GM18861 (cell line): ENCODE data around the gene MCRIP2.
A peak's percentile ranks its signal among the peaks of the same experiment; 100 is the strongest.
"Not testable (repeated sequence)": the region's sequence is repeated elsewhere in the genome, so short reads cannot be mapped to it uniquely, and the experiment has no call there.

Source experiments
- ATAC-seq: cut with Tn5 transposase; IDR thresholded peaks from one replicate; pipeline ENCODE4 v1.9.1; 2021; ENCODE audit not compliant: unreplicated experiment

The MCRIP2 gene

GRCh38 chr16:641326-642188 is at the start of gene MCRIP2:
TSS of gene MCRIP2 (plus strand) at chr16:641828. CDS start at chr16:641992, 164 bp downstream.
- peak; percentile 52 for ATAC-seq

- no peak for ATAC-seq
Observed at GRCh38 chr16:591892-592517, 49.6 kb upstream of the MCRIP2 start.

DNA sequence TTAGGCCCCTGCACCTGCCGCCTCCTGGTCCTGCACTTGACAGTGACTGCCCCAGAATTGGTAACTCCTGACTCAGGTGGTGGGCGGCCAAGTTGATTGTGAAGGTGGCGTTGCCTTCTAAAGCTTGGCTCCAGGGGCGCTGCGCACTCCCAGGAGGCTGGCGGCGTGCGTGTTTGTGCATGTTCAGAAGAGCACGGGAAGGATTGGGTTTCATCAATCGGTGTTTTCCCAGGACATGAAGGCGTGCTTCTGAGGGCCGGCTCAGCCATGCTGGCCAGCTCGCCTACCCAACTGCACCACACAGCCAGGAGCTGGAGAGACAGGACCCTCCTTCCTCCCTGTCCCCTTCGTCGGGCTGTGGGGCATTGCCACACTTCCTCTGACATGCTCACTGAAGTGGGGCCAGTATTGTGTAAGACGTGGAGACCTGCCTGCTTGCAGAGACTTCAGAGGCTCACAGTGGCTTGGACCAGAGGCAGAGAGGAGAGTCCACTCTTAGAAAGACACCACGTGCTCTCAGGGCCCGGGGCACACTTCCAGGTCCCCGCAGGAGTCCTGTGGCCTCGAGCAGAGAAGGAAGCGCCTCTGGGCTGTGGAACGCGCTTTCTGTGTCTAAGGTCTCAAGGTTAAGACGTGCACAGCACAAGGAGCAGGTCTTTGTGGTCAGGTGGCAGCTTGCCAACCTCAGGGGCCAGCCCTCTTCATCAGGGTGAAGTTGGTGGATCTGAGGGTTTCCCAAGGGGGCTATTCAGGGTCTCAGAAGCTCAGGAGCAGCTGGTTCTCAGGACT is 48.9 kb upstream of the MCRIP2 start:
- ATAC-seq: no peak

DNA sequence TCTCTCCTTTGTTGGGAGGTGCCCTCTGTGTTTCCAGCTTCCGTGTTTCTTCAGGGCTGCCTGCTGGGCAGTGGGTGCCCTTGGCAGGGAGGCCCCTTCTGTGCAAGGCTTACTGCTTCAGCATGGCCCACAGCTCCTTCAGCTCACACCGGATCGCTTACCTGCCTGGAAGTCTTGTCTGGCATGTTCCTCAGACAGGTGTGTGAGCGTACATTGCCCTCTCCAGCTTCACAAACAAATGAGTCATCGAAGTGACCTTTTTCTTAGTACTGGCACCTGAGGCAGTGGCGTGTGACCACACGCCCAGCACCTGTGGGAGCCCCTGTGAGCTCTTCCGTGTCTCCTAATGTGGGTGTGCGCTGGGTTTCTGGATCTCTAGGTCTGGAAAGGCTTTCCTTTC is 48.2 kb upstream of the MCRIP2 start:
- ATAC-seq: no peak

GRCh38 chr16:593807-594206 is 47.8 kb upstream of the MCRIP2 start:
- ATAC-seq: no peak

- no peak for ATAC-seq
Observed at GRCh38 chr16:595094-595528, 46.5 kb upstream of the MCRIP2 start.

DNA sequence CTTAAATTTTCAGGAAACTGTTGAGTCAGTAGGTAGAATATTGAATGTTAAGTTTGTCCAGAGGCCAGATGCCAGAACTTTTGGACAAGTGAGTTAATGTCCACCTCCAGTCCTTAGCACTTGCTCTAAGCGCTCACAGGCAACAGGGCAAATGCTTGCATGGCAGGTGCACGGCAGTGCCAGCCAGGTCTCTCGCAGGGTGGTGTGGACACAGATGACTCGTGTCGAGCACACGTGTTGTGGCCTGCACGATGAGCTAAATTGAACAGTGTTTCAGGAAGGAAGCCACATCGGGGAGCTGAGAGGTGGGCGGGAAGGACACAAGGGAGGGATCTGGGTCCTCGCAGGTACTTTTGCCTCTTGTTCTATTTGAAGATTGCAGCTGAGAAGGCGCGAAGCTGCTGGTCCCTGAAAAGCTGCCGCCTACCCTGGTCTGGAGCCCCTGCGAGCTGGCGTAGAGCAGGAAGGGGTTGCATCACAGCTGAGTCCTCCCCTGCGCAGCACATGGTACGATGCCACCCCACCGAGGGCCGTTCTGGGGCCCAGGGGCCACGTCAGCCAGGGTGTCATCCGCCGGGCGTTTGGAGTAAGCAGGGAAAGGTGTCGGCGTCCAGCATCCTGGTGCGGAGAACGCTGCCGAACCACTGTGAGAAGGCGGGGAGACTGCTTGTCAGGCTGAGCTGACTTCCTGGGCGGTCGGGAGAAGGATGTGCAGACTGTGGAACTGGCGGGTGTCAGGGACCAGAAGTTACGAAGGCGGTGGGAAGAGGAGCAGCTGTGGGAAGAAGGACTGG is 45.5 kb upstream of the MCRIP2 start:
- no peak for ATAC-seq

GRCh38 chr16:596736-597060 is 44.9 kb upstream of the MCRIP2 start:
- ATAC-seq: no peak

- ATAC-seq: not testable (repeated sequence)
Observed at GRCh38 chr16:597655-598054, 44.0 kb upstream of the MCRIP2 start.

- ATAC-seq: no peak
Observed at GRCh38 chr16:598823-599739, 42.5 kb upstream of the MCRIP2 start.

DNA sequence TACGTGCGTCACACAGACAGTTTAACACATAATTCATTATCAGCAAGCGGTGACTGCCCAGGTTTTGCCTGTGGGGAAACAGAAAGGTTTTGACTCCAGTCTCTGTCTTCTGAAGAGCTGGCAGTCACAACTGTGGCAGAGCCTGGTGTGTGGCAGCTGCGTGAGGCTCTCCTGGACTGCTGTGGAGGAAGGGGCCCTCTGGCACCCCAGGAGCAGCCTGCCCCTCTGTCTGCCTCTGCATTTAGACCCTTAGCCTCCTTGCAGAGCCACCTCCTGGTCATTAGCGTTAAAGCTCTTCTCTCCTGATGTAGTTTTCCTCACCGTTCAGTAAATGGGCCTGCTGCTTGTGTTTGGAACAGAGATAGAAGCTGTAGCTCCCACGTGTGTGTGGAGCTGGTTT is 40.8 kb upstream of the MCRIP2 start:
- ATAC-seq: no peak

GRCh38 chr16:603933-604332 is 37.7 kb upstream of the MCRIP2 start:
- ATAC-seq: no peak

- ATAC-seq: no peak
Observed at GRCh38 chr16:606656-607307, 34.8 kb upstream of the MCRIP2 start.

GRCh38 chr16:608019-608418 is 33.6 kb upstream of the MCRIP2 start:
- no peak for ATAC-seq

DNA sequence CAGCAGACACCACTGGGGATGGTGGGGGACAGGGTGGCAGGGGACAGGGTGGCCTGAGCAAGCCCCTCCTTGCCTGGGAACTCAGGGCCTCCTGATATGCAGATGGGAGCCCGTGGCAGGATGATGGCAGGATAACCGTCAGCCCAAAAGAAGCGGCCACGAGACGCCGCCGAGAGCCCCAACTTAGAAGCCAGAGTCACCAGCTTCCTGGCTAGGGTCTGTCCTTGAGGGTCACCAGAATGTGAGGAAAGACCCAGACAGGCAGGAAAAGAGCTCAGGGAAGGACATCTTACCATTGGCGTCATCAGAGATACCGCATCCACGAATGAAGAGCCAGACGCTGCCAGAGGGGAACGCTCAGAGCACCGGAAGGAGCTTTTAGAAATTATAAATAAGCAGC is 32.3 kb upstream of the MCRIP2 start:
- no peak for ATAC-seq

DNA sequence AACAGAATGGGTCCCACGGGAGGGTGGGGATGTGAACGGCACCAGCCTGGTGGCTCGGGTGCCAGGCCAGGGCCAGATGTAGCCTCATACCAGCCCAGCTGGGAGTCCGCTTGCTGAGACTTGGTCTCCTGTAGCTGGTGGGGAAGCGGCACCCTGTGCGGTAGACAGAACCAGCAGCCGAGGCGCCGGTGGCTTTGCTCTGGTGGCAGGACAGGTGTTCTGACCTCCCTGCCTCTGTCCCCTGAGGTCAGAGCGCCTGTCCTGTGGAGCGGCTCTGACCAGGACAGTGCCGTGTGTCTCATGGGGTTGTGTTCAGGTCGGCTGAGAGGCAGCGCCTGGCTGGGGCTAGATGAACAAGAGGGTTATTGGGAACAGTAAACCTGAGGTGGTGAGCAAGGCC is 31.6 kb upstream of the MCRIP2 start:
- ATAC-seq: no peak

DNA sequence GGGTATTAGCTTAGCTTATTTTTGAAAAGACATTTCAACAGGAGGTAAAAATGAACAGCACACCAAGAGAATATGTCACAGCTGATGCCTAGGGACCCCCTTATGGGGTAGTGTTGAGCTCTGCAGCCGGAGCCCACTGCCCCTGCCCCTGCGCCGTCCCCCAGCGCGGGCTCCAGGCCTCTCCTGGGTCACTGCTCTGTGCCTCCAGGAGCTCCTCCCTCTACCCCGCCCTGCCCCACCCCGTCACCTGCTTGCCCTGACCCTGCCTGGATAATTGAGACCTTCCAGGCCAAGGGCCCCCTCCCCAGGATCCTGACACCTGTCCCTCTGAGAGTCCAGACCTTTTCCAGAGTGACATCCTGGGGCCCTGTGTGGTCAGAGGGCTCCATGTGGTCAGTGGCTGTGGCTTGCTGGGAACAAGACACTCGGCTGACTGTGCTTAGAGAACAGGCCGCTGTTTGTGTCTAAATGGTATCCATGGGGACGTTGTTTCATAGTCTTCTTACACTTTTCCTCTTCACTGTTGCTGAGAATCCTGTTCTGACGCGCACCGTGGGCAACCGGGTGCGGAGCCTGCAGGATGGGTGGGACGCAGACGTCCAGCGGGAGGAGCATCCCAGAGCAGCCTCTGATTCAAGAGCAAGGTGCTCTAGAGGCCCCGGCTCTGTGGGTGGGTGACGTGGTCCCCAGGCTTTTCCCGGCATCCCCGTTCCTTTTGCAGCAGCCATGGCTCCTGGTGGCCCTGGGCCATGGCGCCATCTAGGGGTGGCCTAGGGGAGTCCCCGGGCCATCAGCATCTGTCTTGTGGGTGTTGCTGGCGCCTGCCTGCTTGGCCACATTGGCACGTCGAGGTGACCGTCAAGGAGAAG is 30.9 kb upstream of the MCRIP2 start:
- ATAC-seq: no peak

DNA sequence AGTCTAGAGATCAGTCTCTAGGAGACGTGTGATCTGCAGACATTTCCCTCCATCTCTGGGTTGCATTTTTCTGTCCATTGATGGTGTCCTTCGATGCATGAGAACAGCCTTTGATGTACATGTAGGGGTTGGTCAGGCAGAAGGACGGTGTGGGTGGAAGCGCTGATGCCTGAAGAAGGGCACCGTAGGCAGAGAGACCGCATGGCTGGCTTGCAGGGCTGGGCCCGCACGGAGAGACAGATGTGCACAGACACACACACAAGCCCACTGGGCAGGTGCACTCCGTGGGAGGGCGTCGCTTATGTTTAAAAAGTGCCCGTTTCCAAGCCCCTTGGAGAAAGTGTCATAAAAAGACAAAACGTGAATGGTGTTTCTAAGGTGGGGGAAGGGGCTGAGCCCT is 26.5 kb upstream of the MCRIP2 start:
- no peak for ATAC-seq
